ENCODE data around the gene SH3PXD2B.

The SH3PXD2B gene

GRCh38 chr5:172497591-172498255 is 43.4 kb upstream of the SH3PXD2B start:
- TF ChIP-seq, protein P1, sequence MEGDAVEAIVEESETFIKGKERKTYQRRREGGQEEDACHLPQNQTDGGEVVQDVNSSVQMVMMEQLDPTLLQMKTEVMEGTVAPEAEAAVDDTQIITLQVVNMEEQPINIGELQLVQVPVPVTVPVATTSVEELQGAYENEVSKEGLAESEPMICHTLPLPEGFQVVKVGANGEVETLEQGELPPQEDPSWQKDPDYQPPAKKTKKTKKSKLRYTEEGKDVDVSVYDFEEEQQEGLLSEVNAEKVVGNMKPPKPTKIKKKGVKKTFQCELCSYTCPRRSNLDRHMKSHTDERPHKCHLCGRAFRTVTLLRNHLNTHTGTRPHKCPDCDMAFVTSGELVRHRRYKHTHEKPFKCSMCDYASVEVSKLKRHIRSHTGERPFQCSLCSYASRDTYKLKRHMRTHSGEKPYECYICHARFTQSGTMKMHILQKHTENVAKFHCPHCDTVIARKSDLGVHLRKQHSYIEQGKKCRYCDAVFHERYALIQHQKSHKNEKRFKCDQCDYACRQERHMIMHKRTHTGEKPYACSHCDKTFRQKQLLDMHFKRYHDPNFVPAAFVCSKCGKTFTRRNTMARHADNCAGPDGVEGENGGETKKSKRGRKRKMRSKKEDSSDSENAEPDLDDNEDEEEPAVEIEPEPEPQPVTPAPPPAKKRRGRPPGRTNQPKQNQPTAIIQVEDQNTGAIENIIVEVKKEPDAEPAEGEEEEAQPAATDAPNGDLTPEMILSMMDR (IDR thresholded peaks at IDR 0.05), result no peak
- no peak for TF ChIP-seq ZFX (IDR thresholded peaks at IDR 0.05; ENCODE audit: borderline replicate concordance)
- no peak overlapping the region for H3K27ac ChIP-seq

- no peak overlapping the region for H3K27ac ChIP-seq
- TF ChIP-seq, protein P1 (IDR thresholded peaks at IDR 0.05), result no peak
- TF ChIP-seq ZFX (IDR thresholded peaks at IDR 0.05; ENCODE audit: borderline replicate concordance), result no peak
These were observed 42.5 kb upstream of the SH3PXD2B start for GRCh38 chr5:172496671-172497371.

DNA sequence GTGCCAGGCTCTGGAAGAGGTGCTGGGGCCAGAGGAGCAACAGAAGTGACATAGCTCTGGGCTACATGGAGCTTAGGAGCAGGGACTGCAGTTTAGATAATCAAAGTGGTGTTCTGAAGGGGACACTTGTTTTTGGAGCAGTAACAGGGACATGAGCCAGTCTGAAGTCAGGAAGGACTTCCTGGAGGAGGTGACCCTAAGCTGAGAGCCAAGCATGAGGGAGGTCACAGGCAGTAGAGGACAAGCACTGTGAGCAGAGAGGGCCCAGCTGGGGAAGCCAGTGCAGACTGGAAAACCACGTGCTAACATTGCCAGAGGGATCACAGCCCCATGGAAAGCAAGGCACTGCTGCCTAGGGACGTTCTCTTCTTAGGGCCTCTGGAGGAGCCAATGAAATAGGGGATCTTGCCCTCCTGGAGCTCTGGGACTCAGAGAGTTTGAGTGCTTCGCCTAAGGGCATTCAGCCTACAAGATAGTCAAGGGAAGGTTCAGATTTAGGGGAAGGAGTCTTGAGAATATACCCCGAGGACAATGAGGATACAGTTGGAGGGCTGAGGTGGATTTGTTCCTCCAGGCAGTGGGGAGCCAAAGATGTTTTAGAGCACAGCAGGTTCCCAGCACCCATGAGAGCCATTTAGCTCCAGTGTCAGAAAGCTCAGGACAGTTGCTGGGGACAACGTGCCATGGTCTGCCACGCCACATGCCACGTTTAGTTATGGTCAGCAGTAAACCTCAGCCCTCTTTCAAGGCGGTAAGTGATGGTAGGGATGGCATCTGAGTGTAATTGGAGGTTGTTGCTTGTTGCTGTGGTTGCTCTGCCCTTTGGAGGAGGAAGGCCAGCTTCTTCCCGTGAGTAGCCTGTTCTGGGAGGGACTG is 40.5 kb upstream of the SH3PXD2B start:
- no peak overlapping the region for H3K27ac ChIP-seq
- TF ChIP-seq ZFX (IDR thresholded peaks at IDR 0.05; ENCODE audit: borderline replicate concordance), result no peak
- TF ChIP-seq, protein P1 (IDR thresholded peaks at IDR 0.05), result no peak

DNA sequence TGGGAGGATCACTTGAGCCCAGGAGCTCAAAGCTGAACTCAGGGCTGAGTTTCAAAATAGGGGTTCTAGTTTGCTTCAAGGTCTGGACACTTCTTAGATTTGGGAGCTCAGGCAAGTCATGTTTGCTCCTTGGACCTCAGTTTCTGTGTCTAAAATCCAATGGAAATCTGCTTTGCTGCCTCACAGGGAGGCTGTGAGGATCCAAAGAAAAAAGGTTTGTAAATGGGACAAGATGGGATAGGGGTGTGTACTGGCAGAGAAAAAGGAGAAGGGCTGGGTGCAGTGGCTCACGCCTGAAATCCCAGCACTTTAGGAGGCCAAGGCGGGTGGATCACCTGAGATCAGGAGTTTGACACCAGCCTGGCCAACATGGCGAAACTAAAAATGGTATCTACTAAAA is 39.6 kb upstream of the SH3PXD2B start:
- TF ChIP-seq ZFX (IDR thresholded peaks at IDR 0.05; ENCODE audit: borderline replicate concordance), result no peak
- TF ChIP-seq, protein P1 (IDR thresholded peaks at IDR 0.05), result no peak
- H3K27ac ChIP-seq, result no peak overlapping the region

GRCh38 chr5:172493461-172493860 is 39.1 kb upstream of the SH3PXD2B start:
- no peak for TF ChIP-seq ZFX (IDR thresholded peaks at IDR 0.05; ENCODE audit: borderline replicate concordance)
- TF ChIP-seq, protein P1 (IDR thresholded peaks at IDR 0.05), result no peak
- no peak overlapping the region for H3K27ac ChIP-seq

DNA sequence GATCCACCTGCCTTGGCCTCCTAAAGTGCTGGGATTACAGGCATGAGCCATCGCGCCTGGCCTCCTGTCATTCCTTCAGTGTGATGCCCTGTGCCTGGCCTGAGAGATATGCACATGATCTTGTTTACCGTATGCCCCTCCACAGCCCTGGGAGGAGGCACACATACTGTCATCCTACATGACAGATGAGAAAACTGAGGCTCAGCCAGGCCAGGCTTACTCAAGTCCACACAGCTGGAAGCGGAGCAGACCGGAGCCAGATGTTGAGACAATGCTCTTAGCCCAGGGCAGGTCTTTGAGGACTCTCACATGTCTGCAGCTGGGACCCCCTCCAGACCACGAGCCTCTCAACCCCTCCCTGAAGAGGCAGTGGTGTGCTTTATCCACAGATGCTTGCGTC is 38.7 kb upstream of the SH3PXD2B start:
- TF ChIP-seq ZFX (IDR thresholded peaks at IDR 0.05; ENCODE audit: borderline replicate concordance), result no peak
- TF ChIP-seq, protein P1 (IDR thresholded peaks at IDR 0.05), result no peak
- H3K27ac ChIP-seq, result no peak overlapping the region

Data from 22Rv1 (cell line).